Prostate gland (tissue), 2 donors: ENCODE measurements around the gene GABRG3. TPM values are rescaled to one million over a fixed set of nuclear protein-coding genes. Genes with fewer than 3 reads are reported as not detected.

ENCODE experiments used
- DNase-seq: peaks from one replicate; pipeline ENCODE4 v3.0.0-alpha.2; 2019; ENCODE audit warnings: low spot score
- H3K27ac ChIP-seq, 2 donors: fragments of 200-600 bp; sonication (generic); 2 replicates each; pipeline ENCODE4 v1.5.1; 2017 to 2019
- H3K27me3 ChIP-seq: fragments of 200-600 bp; sonication (generic); replicated peaks from 2 replicates; pipeline ENCODE4 v1.5.1; 2019; ENCODE audit not compliant: insufficient read depth
- H3K36me3 ChIP-seq, 2 donors: fragments of 200-600 bp; sonication (generic); 1 replicate in 1 of 2; 2 replicates in 1 of 2; pipeline versions ENCODE4 v1.5.1 to v1.8.1; 2017 to 2019
- H3K4me1 ChIP-seq: fragments of 200-600 bp; sonication (generic); replicated peaks from 2 replicates; pipeline ENCODE4 v1.5.1; 2019
- H3K4me3 ChIP-seq, 2 donors: fragments of 200-600 bp; sonication (generic); 2 replicates each; pipeline ENCODE4 v1.5.1; 2017 to 2019
- H3K9me3 ChIP-seq: fragments of 200-600 bp; sonication (generic); 2 replicates; pipeline ENCODE4 v1.5.1; 2017
- CTCF ChIP-seq, 4 experiments: fragments of 200-600 bp in 2 of 4; fragments of 450-650 bp in 2 of 4; sonication (generic) in 2 of 4; IDR thresholded peaks; 1 replicate in 3 of 4; 2 replicates in 1 of 4; pipeline ENCODE4 v1.5.1; 2016 to 2019; ENCODE audit warnings: antibody characterized with exemption in 4 of 4, mild to moderate bottlenecking in 2 of 4, moderate library complexity in 2 of 4
- POLR2A ChIP-seq: fragments of 450-650 bp; IDR thresholded peaks from one replicate; pipeline ENCODE4 v1.6.1; 2016; ENCODE audit warnings: antibody characterized with exemption, mild to moderate bottlenecking
- POLR2AphosphoS5 ChIP-seq: sonication (generic); formaldehyde crosslinking; IDR thresholded peaks from one replicate; pipeline ENCODE4 v1.6.1; 2017; ENCODE audit warnings: antibody characterized with exemption
- WGBS: methylation state at CpG from one replicate; pipeline ENCODE4 v1.1.5; 2018; 5-methylcytosine and 5-hydroxymethylcytosine counted together
- intact Hi-C: fragments of 100-400 bp; cut with DNase I; formaldehyde crosslinking; loops from one replicate; pipeline ENCODE4 v1.14.2; 2022
- total RNA-seq, 2 donors: library from RNA; depleted of rRNA; stranded (reverse); fragments of >200 nt; gene quantifications; one replicate each; pipeline ENCODE4 v1.1.0, GENCODE V29; 2016

The GABRG3 gene
- total RNA-seq, 2 donors from 2014 or later: 15.6 to 35.4 TPM

- Histone ChIP-seq H3K9me3 (no peaks in the 10 kb centered on the region), H3K4me1 (no peaks in the 10 kb centered on the region), H3K27me3 (no peaks in the 10 kb centered on the region), H3K4me3 (no peak overlapping the region), H3K36me3 (no peaks in the 10 kb centered on the region), H3K27ac (no peak overlapping the region)
- intact Hi-C loops: no loop called here
- WGBS: 67% methylated on average over 1 of the region's 1 CpG
- no peak for DNase-seq
- no peak for TF ChIP-seq POLR2A
- no peak for TF ChIP-seq POLR2AphosphoS5
- TF ChIP-seq CTCF (IDR thresholded peaks at IDR 0.05): no peak
These were observed 123.3 kb downstream of the GABRG3 start for GRCh38 chr15:27094235-27094634.

- no peak for TF ChIP-seq CTCF (IDR thresholded peaks at IDR 0.05)
These were observed 125.1 kb downstream of the GABRG3 start for GRCh38 chr15:27095886-27096624.

GRCh38 chr15:27097506-27097905, 126.5 kb downstream of the GABRG3 start:
- intact Hi-C loops: no loop called here
- WGBS: 96% methylated on average over 3 of the region's 3 CpGs

More at GRCh38 chr15:27095886-27096624, 125.1 kb downstream of the GABRG3 start:
- intact Hi-C loops: no loop called here
- Histone ChIP-seq H3K27ac (no peak overlapping the region), H3K9me3 (no peaks in the 10 kb centered on the region), H3K4me1 (no peaks in the 10 kb centered on the region), H3K27me3 (no peaks in the 10 kb centered on the region), H3K4me3 (no peak overlapping the region), H3K36me3 (no peaks in the 10 kb centered on the region)
- 51% methylated on average over 8 of the region's 8 CpGs for WGBS
- DNase-seq: no peak

GRCh38 chr15:27101982-27102381, 131.0 kb downstream of the GABRG3 start:
- 89% methylated on average over 9 of the region's 9 CpGs for WGBS
- TF ChIP-seq CTCF (IDR thresholded peaks at IDR 0.05) (no peak), POLR2AphosphoS5 (no peak), POLR2A (no peak)
- no peak overlapping the region for H3K27ac ChIP-seq
- DNase-seq: no peak
- no peaks in the 10 kb centered on the region for H3K4me1 ChIP-seq
- H3K9me3 ChIP-seq: no peaks in the 10 kb centered on the region
- no peak overlapping the region for H3K4me3 ChIP-seq
- intact Hi-C loops: no loop called here
- H3K27me3 ChIP-seq: no peaks in the 10 kb centered on the region
- no peaks in the 10 kb centered on the region for H3K36me3 ChIP-seq

More at GRCh38 chr15:27097506-27097905, 126.5 kb downstream of the GABRG3 start:
- DNase-seq: no peak
- Histone ChIP-seq H3K27ac (no peak overlapping the region), H3K27me3 (no peaks in the 10 kb centered on the region), H3K36me3 (no peaks in the 10 kb centered on the region), H3K9me3 (no peaks in the 10 kb centered on the region), H3K4me3 (no peak overlapping the region), H3K4me1 (no peaks in the 10 kb centered on the region)
- TF ChIP-seq CTCF (IDR thresholded peaks at IDR 0.05) (no peak), POLR2A (no peak), POLR2AphosphoS5 (no peak)

GRCh38 chr15:27111323-27111722, 140.3 kb downstream of the GABRG3 start:
- 91% methylated on average over 4 of the region's 4 CpGs for WGBS
- intact Hi-C loops: no loop called here
- no peak overlapping the region for H3K4me3 ChIP-seq
- no peak for DNase-seq
- no peaks in the 10 kb centered on the region for H3K27me3 ChIP-seq
- no peaks in the 10 kb centered on the region for H3K36me3 ChIP-seq
- no peak for TF ChIP-seq CTCF (IDR thresholded peaks at IDR 0.05)
- no peak for TF ChIP-seq POLR2A
- no peak for TF ChIP-seq POLR2AphosphoS5
- H3K27ac ChIP-seq: no peak overlapping the region
- no peaks in the 10 kb centered on the region for H3K9me3 ChIP-seq
- H3K4me1 ChIP-seq: no peaks in the 10 kb centered on the region
